GM23338 (cell line): ENCODE data around the gene ZNF100. TPM values are rescaled to one million over a fixed set of nuclear protein-coding genes. Genes with fewer than 3 reads are reported as not detected.
"Not testable (repeated sequence)": the region's sequence is repeated elsewhere in the genome, so short reads cannot be mapped to it uniquely, and the experiment has no call there.

Experiments used
- ATAC-seq: fragments of 200-7000 bp; cut with Tn5 transposase; 3 replicates; pipeline ENCODE4 v1.9.1; 2020
- DNase-seq: peaks from one replicate; pipeline ENCODE4 v3.0.0-alpha.2; 2015; ENCODE audit warnings: low spot score
- H2AFZ ChIP-seq: fragments of 200-600 bp; sonication (generic); 2 replicates; pipeline ENCODE4 v1.8.0; 2016; ENCODE audit warnings: antibody characterized with exemption, mild to moderate bottlenecking, moderate library complexity
- H3F3A ChIP-seq: fragments of 200-600 bp; sonication (generic); replicated peaks from 2 replicates; pipeline ENCODE4 v1.8.0; 2017; ENCODE audit warnings: antibody characterized with exemption, mixed run types, low read depth
- H3K27ac ChIP-seq: fragments of 200-600 bp; sonication (generic); 2 replicates; pipeline ENCODE4 v1.6.1; 2016; ENCODE audit warnings: low read depth
- H3K27me3 ChIP-seq: fragments of 200-600 bp; sonication (generic); 2 replicates; pipeline ENCODE4 v1.8.0; 2016; ENCODE audit warnings: mild to moderate bottlenecking, mixed run types, moderate library complexity; ENCODE audit not compliant: insufficient read depth
- H3K36me3 ChIP-seq: fragments of 200-600 bp; sonication (generic); 2 replicates; pipeline ENCODE4 v1.8.0; 2016; ENCODE audit warnings: mild to moderate bottlenecking; ENCODE audit not compliant: insufficient read depth
- H3K4me1 ChIP-seq: fragments of 200-600 bp; sonication (generic); 2 replicates; pipeline ENCODE4 v1.8.0; 2016; ENCODE audit warnings: mild to moderate bottlenecking, moderate library complexity; ENCODE audit not compliant: insufficient read depth
- H3K4me2 ChIP-seq: fragments of 200-600 bp; sonication (generic); 2 replicates; pipeline ENCODE4 v1.7.1; 2017; ENCODE audit warnings: mixed run types
- H3K4me3 ChIP-seq: fragments of 200-600 bp; sonication (generic); 2 replicates; pipeline ENCODE4 v1.6.1; 2016; ENCODE audit warnings: mixed run types
- H3K79me2 ChIP-seq: fragments of 200-600 bp; sonication (generic); replicated peaks from 2 replicates; pipeline ENCODE4 v1.8.0; 2017; ENCODE audit warnings: mild to moderate bottlenecking; ENCODE audit not compliant: insufficient read depth
- H3K9me2 ChIP-seq: fragments of 200-600 bp; sonication (generic); 2 replicates; pipeline ENCODE4 v1.8.0; 2017; ENCODE audit not compliant: insufficient read depth
- H4K20me1 ChIP-seq: fragments of 200-600 bp; sonication (generic); replicated peaks from 2 replicates; pipeline ENCODE4 v1.8.0; 2017; ENCODE audit warnings: mild to moderate bottlenecking; ENCODE audit not compliant: insufficient read depth
- H3K27ac Mint-ChIP-seq: 2 replicates; pipeline ENCODE4 v1.8.0; 2020; ENCODE audit warnings: inconsistent platforms, mild to moderate bottlenecking, moderate library complexity, mixed read lengths
- H3K27me3 Mint-ChIP-seq: 3 replicates; pipeline ENCODE4 v1.8.0; 2022; ENCODE audit warnings: low read depth, mild to moderate bottlenecking, moderate library complexity, mixed read lengths, inconsistent platforms; ENCODE audit not compliant: insufficient read depth, poor library complexity
- H3K36me3 Mint-ChIP-seq: 3 replicates; pipeline ENCODE4 v1.8.0; 2021; ENCODE audit warnings: low read depth, mild to moderate bottlenecking, inconsistent platforms, moderate library complexity, mixed read lengths
- H3K4me1 Mint-ChIP-seq: 3 replicates; pipeline ENCODE4 v1.8.0; 2020; ENCODE audit warnings: mild to moderate bottlenecking, inconsistent platforms, mixed read lengths
- H3K4me3 Mint-ChIP-seq: 3 replicates; pipeline ENCODE4 v1.8.0; 2021; ENCODE audit warnings: moderate library complexity, mild to moderate bottlenecking, inconsistent platforms, mixed read lengths
- H3K9me3 Mint-ChIP-seq: 3 replicates; pipeline ENCODE4 v1.8.0; 2020; ENCODE audit warnings: moderate library complexity, mild to moderate bottlenecking, inconsistent platforms, mixed read lengths
- EZH2phosphoT487 ChIP-seq: fragments of 200-600 bp; sonication (generic); IDR thresholded peaks from one replicate; pipeline ENCODE4 v1.8.1; 2018; ENCODE audit warnings: antibody characterized with exemption; ENCODE audit not compliant: unreplicated experiment
- JUNB ChIP-seq: IDR thresholded peaks from one replicate; pipeline ENCODE4 v1.6.1; 2016; ENCODE audit warnings: antibody characterized with exemption; ENCODE audit not compliant: unreplicated experiment
- NANOG ChIP-seq: IDR thresholded peaks from 2 replicates; pipeline ENCODE4 v1.6.1; 2016; ENCODE audit warnings: antibody characterized with exemption, borderline replicate concordance
- POLR2AphosphoS5 ChIP-seq: IDR thresholded peaks from 2 replicates; pipeline ENCODE4 v1.6.1; 2016; ENCODE audit warnings: antibody characterized with exemption, low read depth
- ZNF114 ChIP-seq: fragments of 250-450 bp; sonication (Bioruptor Pico); IDR thresholded peaks from 2 replicates; pipeline ENCODE4 v1.5.0; 2020; ENCODE audit warnings: mild to moderate bottlenecking, moderate library complexity
- polyA plus RNA-seq: library from polyadenylated mRNA; unstranded; fragments of >200 nt; fragmentation: Nextera tagmentation; extraction: Ambion mirVana; gene quantifications from 2 replicates; pipeline ENCODE4 v1.2.1, GENCODE V29; 2016
- total RNA-seq: library from RNA; depleted of rRNA; stranded (reverse); fragments of >200 nt; shearing (Covaris generic); gene quantifications from 2 replicates; pipeline ENCODE4 v1.2.3, GENCODE V29; 2014
- TF ChIP-seq, protein P1 (sequence below): IDR thresholded peaks from 2 replicates; pipeline ENCODE4 v1.6.1; 2016; ENCODE audit warnings: antibody characterized with exemption
- TF ChIP-seq, protein P2 (sequence below): fragments of 250-450 bp; sonication (Bioruptor Pico); IDR thresholded peaks from 2 replicates; pipeline ENCODE4 v1.5.0; 2020; ENCODE audit warnings: mild to moderate bottlenecking, moderate library complexity

ZNF100 gene
- total and polyA plus RNA-seq, 2 experiments from 2014 or later = 10.0 to 25.1 TPM

DNA sequence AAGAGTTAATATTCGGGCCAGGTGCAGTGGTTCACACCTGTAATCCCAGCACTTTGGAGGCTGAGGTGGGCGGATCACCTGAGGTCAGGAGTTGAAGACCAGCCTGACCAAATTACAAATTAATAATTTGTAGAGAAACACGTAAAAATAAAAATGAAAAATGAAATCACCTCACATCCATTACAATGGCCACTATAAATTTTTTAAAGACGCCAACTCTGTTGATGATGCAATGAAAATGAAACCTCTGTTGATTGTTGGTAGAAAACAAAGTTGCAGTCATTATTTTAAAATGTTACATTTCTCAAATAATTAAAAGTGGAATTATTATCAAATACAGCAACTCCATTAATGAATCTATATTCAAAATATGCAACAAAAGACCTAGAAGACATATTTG is 26.8 kb downstream of the ZNF100 start:
- Histone ChIP-seq H3K36me3 (no peaks in the 10 kb centered on the region), H3K4me3 (no peak overlapping the region), H3F3A (no peaks in the 10 kb centered on the region), H3K27me3 (no peaks in the 10 kb centered on the region), H3K4me1 (no peaks in the 10 kb centered on the region), H3K79me2 (peaks cover 11% of the 10 kb centered on the region; the same call in 1 of the 2 replicates), H4K20me1 (no peaks in the 10 kb centered on the region; the same call in none of the 2 replicates), H2AFZ (no peak overlapping the region), H3K9me2 (no peaks in the 10 kb centered on the region), H3K4me2 (no peak overlapping the region), H3K27ac (no peak overlapping the region)
- H3K36me3 Mint-ChIP-seq = peaks cover 78% of the 10 kb centered on the region
- H3K27ac Mint-ChIP-seq = no peak overlapping the region
- H3K9me3 Mint-ChIP-seq = peaks cover 8% of the 10 kb centered on the region; the same call in 2 of the 3 replicates
- no peaks in the 10 kb centered on the region for H3K27me3 Mint-ChIP-seq
- no peak for TF ChIP-seq JUNB
- no peak for TF ChIP-seq NANOG
- H3K4me1 Mint-ChIP-seq = no peaks in the 10 kb centered on the region
- DNase-seq = no peak
- H3K4me3 Mint-ChIP-seq = no peak overlapping the region
- ATAC-seq = no peak

DNA sequence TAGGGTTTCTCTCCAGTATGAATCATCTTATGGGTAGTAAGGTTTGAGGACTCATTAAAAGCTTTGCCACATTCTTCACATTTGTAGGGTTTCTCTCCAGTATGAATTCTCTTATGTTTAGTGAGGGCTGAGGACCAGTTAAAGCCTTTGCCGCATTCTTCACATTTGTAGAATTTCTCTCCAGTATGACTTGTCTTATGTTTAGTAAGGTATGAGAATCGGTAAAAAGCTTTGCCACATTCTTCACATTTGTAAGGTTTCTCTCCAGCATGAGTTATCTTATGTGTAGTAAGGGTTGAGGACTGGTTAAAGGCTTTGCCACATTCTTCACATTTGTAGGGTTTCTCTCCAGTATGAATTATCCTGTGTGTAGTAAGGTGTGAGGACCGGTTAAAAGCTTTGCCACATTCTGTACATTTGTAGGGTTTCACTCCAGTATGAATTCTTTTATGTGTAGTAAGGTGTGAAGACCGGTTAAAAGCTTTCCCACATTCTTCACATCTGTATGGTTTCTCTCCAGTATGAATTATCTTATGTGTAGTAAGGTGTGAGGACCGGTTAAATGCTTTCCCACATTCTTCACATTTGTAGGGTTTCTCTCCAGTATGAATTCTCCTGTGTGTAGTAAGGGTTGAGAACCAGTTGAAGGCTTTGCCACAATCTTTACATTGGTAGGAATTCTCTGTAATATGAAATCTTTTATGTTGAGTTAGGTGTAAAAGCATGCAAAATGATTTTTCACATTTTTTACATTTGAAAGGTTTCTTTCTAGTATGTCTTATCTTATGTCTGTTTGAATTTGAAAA is 40.2 kb downstream of the ZNF100 start:
- Mint-ChIP-seq H3K36me3 (peaks cover 81% of the 10 kb centered on the region), H3K9me3 (peaks cover 71% of the 10 kb centered on the region)
- H3K4me2 ChIP-seq, H3K27me3 ChIP-seq, H3K79me2 ChIP-seq, H3K4me1 ChIP-seq, H3K4me3 Mint-ChIP-seq, H3F3A ChIP-seq, H2AFZ ChIP-seq, H3K9me2 ChIP-seq, H3K27ac Mint-ChIP-seq, ATAC-seq, H3K4me1 Mint-ChIP-seq, H4K20me1 ChIP-seq, H3K4me3 ChIP-seq, H3K27me3 Mint-ChIP-seq, H3K27ac ChIP-seq: not testable (repeated sequence)
- peak; percentile 14 for DNase-seq
- peaks cover 42% of the 10 kb centered on the region for H3K36me3 ChIP-seq

DNA sequence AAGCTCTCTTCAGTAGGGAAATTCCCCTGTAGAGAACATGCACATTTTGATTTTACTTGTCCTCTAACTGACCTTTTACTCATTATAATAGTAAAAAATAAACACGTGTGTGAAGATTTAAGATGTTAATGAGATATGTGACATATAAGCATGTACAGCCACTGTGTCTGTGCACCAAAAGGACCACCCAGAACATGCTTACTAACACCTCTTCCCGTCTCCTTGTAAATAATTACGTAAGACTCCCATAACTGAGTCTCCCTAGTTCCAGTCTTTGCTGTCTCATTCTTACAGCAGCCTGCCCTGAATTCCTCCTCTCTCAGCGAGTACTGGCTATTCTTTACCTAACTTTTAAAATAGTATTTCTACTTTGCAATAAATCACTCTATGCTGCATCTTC is 53.6 kb downstream of the ZNF100 start:
- no peak overlapping the region for H3K4me2 ChIP-seq
- H4K20me1 ChIP-seq = no peaks in the 10 kb centered on the region
- no peak overlapping the region for H2AFZ ChIP-seq
- H3K79me2 ChIP-seq = no peaks in the 10 kb centered on the region
- H3K27ac ChIP-seq = no peak overlapping the region
- no peaks in the 10 kb centered on the region for H3K9me2 ChIP-seq
- peaks cover 2% of the 10 kb centered on the region for H3K27me3 Mint-ChIP-seq
- no peaks in the 10 kb centered on the region for H3K36me3 ChIP-seq
- H3K4me1 ChIP-seq = no peaks in the 10 kb centered on the region; the same call in 1 of the 2 replicates
- H3K4me1 Mint-ChIP-seq = no peaks in the 10 kb centered on the region
- no peak for ATAC-seq
- no peak for DNase-seq
- H3K36me3 Mint-ChIP-seq = peaks cover 29% of the 10 kb centered on the region
- H3K27ac Mint-ChIP-seq = no peak overlapping the region
- H3K9me3 Mint-ChIP-seq = peaks cover 42% of the 10 kb centered on the region
- H3K4me3 ChIP-seq = no peak overlapping the region
- H3F3A ChIP-seq = no peaks in the 10 kb centered on the region
- no peaks in the 10 kb centered on the region for H3K27me3 ChIP-seq
- no peak overlapping the region for H3K4me3 Mint-ChIP-seq
- TF ChIP-seq, protein P1, sequence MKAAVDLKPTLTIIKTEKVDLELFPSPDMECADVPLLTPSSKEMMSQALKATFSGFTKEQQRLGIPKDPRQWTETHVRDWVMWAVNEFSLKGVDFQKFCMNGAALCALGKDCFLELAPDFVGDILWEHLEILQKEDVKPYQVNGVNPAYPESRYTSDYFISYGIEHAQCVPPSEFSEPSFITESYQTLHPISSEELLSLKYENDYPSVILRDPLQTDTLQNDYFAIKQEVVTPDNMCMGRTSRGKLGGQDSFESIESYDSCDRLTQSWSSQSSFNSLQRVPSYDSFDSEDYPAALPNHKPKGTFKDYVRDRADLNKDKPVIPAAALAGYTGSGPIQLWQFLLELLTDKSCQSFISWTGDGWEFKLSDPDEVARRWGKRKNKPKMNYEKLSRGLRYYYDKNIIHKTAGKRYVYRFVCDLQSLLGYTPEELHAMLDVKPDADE = no peak
- TF ChIP-seq POLR2AphosphoS5 (no peak), ZNF114 (no peak), EZH2phosphoT487 (no peak)
- TF ChIP-seq, protein P2, sequence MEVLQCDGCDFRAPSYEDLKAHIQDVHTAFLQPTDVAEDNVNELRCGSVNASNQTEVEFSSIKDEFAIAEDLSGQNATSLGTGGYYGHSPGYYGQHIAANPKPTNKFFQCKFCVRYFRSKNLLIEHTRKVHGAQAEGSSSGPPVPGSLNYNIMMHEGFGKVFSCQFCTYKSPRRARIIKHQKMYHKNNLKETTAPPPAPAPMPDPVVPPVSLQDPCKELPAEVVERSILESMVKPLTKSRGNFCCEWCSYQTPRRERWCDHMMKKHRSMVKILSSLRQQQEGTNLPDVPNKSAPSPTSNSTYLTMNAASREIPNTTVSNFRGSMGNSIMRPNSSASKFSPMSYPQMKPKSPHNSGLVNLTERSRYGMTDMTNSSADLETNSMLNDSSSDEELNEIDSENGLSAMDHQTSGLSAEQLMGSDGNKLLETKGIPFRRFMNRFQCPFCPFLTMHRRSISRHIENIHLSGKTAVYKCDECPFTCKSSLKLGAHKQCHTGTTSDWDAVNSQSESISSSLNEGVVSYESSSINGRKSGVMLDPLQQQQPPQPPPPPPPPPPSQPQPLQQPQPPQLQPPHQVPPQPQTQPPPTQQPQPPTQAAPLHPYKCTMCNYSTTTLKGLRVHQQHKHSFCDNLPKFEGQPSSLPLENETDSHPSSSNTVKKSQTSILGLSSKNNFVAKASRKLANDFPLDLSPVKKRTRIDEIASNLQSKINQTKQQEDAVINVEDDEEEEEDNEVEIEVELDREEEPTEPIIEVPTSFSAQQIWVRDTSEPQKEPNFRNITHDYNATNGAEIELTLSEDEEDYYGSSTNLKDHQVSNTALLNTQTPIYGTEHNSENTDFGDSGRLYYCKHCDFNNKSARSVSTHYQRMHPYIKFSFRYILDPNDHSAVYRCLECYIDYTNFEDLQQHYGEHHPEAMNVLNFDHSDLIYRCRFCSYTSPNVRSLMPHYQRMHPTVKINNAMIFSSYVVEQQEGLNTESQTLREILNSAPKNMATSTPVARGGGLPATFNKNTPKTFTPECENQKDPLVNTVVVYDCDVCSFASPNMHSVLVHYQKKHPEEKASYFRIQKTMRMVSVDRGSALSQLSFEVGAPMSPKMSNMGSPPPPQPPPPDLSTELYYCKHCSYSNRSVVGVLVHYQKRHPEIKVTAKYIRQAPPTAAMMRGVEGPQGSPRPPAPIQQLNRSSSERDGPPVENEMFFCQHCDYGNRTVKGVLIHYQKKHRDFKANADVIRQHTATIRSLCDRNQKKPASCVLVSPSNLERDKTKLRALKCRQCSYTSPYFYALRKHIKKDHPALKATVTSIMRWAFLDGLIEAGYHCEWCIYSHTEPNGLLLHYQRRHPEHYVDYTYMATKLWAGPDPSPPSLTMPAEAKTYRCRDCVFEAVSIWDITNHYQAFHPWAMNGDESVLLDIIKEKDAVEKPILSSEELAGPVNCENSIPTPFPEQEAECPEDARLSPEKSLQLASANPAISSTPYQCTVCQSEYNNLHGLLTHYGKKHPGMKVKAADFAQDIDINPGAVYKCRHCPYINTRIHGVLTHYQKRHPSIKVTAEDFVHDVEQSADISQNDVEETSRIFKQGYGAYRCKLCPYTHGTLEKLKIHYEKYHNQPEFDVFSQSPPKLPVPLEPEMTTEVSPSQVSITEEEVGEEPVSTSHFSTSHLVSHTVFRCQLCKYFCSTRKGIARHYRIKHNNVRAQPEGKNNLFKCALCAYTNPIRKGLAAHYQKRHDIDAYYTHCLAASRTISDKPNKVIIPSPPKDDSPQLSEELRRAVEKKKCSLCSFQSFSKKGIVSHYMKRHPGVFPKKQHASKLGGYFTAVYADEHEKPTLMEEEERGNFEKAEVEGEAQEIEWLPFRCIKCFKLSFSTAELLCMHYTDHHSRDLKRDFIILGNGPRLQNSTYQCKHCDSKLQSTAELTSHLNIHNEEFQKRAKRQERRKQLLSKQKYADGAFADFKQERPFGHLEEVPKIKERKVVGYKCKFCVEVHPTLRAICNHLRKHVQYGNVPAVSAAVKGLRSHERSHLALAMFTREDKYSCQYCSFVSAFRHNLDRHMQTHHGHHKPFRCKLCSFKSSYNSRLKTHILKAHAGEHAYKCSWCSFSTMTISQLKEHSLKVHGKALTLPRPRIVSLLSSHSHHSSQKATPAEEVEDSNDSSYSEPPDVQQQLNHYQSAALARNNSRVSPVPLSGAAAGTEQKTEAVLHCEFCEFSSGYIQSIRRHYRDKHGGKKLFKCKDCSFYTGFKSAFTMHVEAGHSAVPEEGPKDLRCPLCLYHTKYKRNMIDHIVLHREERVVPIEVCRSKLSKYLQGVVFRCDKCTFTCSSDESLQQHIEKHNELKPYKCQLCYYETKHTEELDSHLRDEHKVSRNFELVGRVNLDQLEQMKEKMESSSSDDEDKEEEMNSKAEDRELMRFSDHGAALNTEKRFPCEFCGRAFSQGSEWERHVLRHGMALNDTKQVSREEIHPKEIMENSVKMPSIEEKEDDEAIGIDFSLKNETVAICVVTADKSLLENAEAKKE (CRISPR knock-in tag) = no peak
